ENCODE results near the gene NNAT. TPM values are rescaled to one million over a fixed set of nuclear protein-coding genes. Genes with fewer than 3 reads are reported as not detected.

The NNAT gene
- polyA plus RNA-seq, 1 donor = 623 TPM

DNA sequence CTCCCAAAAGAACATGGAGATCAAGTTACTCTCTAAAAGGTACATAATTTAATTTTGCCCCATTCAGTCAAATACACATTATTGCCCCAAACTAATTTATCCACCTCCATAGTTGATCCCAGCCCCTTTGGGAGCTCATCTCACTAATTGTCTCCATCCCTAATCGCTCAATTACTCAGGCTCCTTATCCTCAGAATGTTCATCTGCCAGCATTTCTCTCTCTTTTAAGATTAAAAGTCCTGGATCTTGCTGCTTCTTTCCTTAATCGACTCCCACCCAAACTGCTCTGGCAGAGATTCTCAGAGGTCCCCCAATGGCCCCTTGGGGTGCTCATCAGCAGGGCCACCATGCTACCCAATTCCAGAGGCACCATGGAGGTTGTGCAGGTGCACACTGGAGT is 18.4 kb upstream of the NNAT start:
- DNase-seq (ENCODE audit: low read depth) = no peak

GRCh38 chr20:37503256-37503927 is 17.7 kb upstream of the NNAT start:
- DNase-seq (ENCODE audit: low read depth) = no peak

- DNase-seq (ENCODE audit: low read depth) = no peak
Measured at GRCh38 chr20:37504404-37505096, 16.5 kb upstream of the NNAT start.

DNA sequence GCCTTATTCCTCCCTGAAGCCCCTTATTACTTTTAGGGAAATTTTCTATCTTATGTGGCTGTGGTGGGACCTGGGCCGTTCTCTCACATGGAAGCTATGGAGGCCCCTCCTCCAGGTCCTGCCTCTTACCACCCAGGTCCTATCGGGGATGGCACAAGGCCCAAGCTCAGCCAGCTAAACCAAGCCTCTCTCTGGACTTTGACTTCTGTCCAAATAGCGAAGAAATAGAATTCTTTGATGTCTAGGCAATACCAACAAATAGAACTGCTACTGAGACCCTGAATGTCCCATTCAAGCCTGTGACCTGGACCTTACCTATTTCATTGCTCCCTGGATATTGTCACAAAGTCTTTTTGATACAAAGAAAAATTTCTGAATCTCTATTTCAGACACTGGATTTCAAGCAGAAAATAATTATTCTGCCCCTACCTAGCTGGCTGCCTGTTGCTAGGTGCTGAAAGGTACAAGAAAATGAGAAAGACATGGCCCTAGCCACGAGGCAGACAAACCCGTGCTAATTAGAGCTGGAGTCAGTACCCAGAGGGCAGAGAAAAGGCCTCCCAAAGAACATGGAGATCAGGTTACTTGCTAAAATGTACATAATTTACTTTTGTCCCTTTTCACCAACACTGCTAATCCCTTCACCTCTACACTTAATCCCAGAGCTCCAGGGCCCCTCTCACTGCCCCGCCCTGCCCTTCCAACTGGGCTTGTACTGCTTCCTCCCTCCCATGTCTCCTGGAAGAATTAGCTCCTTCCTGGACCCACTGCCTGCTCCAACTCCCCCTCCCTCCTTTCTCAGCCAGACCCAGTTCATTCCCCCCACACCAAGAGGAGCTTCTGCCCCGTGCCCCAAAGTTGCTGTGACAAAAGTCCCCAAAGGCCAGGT is 15.5 kb upstream of the NNAT start:
- no peak for DNase-seq (ENCODE audit: low read depth)

- no peak for DNase-seq (ENCODE audit: low read depth)
Measured at GRCh38 chr20:37506152-37506725, 14.8 kb upstream of the NNAT start.

GRCh38 chr20:37510226-37510625 is 10.8 kb upstream of the NNAT start:
- no peak for DNase-seq (ENCODE audit: low read depth)

- DNase-seq (ENCODE audit: low read depth) = no peak
Measured at GRCh38 chr20:37511610-37512275, 9.3 kb upstream of the NNAT start.

GRCh38 chr20:37513779-37514359 is 7.2 kb upstream of the NNAT start:
- no peak for DNase-seq (ENCODE audit: low read depth)

- DNase-seq (ENCODE audit: low read depth) = no peak
Measured at GRCh38 chr20:37515876-37516275, 5.2 kb upstream of the NNAT start.

DNA sequence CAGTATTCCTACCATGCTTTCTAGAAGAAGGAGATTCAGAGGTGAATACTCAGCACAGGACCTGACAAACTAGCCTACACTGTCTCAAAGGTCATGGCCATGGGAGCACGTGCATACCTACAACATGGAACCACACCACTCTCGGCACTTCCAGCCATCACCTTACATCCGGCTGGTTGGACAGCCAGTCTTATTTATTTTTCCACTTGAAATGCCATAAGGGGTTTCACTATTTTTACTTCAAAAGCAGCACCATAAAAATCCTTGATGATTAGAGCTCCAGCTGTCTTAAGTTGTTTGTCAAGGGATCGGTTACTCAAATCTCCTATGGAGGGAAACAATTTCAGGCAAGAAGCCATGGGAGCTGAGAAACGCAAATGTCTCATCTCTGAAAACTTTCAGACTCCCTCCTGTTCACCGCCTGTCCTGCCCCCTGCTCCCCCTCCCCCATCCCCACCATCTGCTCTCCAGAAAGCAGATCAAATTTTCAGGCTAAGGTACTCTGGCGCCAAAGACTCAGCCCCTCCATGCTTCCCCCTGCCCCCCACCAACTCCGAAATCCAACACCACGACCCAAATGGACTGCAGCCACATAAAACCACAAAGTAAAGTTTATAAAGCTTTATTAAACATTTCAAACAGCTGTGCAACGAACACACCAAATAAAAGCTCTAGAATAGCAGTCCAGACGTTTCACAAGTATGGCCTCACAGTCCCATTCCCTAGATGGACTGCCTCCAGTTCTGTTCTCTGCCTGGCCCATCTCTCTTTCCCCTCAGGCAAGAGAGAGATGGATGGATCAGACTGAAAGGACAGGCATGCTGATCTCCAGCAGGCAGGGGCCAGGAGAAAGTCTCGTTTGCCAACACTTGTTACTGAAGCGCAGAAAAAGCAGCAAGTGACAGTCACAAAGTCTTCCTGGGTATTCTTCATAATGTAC is 4.0 kb upstream of the NNAT start:
- no peak for DNase-seq (ENCODE audit: low read depth)

GRCh38 chr20:37518059-37518458 is 3.0 kb upstream of the NNAT start:
- no peak for DNase-seq (ENCODE audit: low read depth)

DNA sequence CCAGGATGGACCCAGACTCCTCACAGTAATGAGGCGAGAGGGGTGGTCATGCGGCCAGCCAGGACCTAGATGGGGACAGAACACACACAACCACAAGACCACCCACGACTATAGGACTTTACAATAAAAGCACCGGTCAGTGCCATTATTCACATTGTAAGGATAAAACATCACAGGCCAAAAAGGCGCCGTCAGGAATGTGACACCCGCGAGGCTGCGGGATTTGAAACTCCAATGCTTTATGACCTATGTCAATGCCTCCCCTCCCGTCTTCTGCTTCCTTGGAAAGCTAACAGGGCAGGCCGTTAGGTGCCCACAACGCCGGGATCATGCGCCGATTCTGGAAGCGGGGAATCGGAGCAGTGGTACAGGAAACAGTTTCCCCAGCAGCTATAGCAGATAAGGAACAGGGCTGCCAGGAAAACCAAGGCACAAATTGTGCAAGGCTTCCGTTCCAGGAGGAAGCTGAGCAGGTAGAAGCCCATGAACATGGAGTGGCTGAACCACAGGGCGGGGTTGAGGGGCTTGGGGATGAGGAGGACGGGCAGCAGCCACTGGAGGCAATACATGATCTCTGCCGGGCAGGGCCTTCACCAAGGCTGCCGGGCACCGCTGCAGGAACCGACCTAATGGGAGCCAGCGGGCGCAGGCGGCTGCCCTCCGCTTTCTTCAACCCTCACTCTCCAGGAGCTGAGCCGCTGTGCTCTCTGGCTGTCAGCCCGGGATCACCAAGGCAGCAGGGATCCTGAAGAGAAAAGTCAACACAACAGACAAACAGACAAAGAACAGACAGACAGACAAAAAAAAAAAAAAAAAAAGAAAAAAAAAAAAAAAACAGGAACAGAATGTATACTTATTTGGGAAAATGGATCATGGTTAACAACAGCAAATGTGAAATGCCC is 2.2 kb upstream of the NNAT start:
- no peak for DNase-seq (ENCODE audit: low read depth)

GRCh38 chr20:37519508-37520418 is 1.3 kb upstream of the NNAT start:
- no peak for DNase-seq (ENCODE audit: low read depth)

DNA sequence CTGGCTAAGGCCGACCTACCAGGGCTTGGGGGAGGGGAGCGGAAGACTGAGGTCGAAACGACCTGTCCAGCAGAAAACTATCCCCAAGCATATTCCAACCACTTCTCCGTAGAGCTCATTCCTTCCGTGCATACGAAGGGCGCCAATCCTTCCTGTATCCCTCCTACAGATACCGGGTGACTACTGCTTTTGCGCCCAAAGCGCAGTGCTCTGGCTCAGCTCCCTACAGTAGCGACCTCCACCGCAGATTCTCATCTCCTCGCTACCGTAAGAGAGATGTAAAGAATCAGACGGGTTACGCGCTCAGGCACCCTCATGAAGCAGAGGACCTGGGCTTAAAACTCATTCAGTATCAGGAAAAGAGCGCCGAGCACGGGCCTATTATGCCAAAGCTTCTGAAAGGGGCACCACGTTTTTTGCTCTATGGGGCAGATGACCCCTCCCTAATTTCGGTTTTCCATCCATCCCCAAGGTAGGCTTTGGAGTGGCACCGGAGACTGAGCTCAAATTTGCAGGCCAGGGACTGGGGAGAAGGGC is 563 bp upstream of the NNAT start:
- DNase-seq (ENCODE audit: low read depth) = no peak

GRCh38 chr20:37522260-37523011 is 1.4 kb downstream of the NNAT start:
- DNase-seq (ENCODE audit: low read depth) = no peak

GRCh38 chr20:37523012-37523391 is 2.0 kb downstream of the NNAT start:
- DNase-seq (ENCODE audit: low read depth) = no peak

Measured in forelimb muscle (tissue), 1 donor.